OCI-LY7 (cell line): ENCODE measurements around the gene FAM120B. TPM values are rescaled to one million over a fixed set of nuclear protein-coding genes. Genes with fewer than 3 reads are reported as not detected.

Source experiments
- BruUV-seq: library from RNA; stranded (reverse); fragments of 400-500 nt; replicated peaks from 2 replicates; lab custom pipeline; 2021; lab: Mats Ljungman, UMichigan
- CTCF ChIA-PET: fragments of 300-600 bp; sonication (Branson Sonifier 250); formaldehyde crosslinking; loops from one replicate; lab custom pipeline; 2022; ENCODE audit warnings: antibody characterized with exemption; ENCODE audit not compliant: unreplicated experiment; lab: Charles Lee
- POLR2A ChIA-PET: fragments of 300-600 bp; sonication (Branson Sonifier 250); formaldehyde crosslinking; loops from one replicate; lab custom pipeline; 2022; ENCODE audit warnings: antibody characterized with exemption; lab: Charles Lee
- DNase-seq: peaks from one replicate; pipeline ENCODE4 v3.0.0-alpha.2; 2015; ENCODE audit warnings: low spot score
- H2AFZ ChIP-seq: fragments of 200-600 bp; sonication (generic), shearing (Covaris generic); 2 replicates; pipeline ENCODE4 v1.6.1; 2014; ENCODE audit warnings: mild to moderate bottlenecking, antibody characterized with exemption, low read length, moderate library complexity
- H3K27ac ChIP-seq: fragments of 200-600 bp; sonication (generic); 2 replicates; pipeline ENCODE4 v1.5.1; 2014; ENCODE audit warnings: mixed run types, low read depth, mild to moderate bottlenecking, moderate library complexity, low read length, inconsistent platforms; ENCODE audit not compliant: poor library complexity, severe bottlenecking
- H3K36me3 ChIP-seq: fragments of 200-600 bp; sonication (generic); 2 replicates; pipeline ENCODE4 v1.6.1; 2014; ENCODE audit warnings: mild to moderate bottlenecking, antibody characterized with exemption, low read length, moderate library complexity, mixed read lengths; ENCODE audit not compliant: insufficient read depth
- H3K4me1 ChIP-seq: fragments of 200-600 bp; sonication (generic); 2 replicates; pipeline ENCODE4 v1.5.1; 2014; ENCODE audit warnings: mild to moderate bottlenecking, low read length; ENCODE audit not compliant: insufficient read depth, poor library complexity, severe bottlenecking
- H3K4me2 ChIP-seq: fragments of 200-600 bp; sonication (generic); 2 replicates; pipeline ENCODE4 v1.6.1; 2014; ENCODE audit warnings: mild to moderate bottlenecking, low read length
- H3K4me3 ChIP-seq: fragments of 200-600 bp; sonication (generic); 2 replicates; pipeline ENCODE4 v1.5.1; 2014; ENCODE audit warnings: mild to moderate bottlenecking, low read depth, low read length; ENCODE audit not compliant: poor library complexity, severe bottlenecking
- H3K79me2 ChIP-seq: fragments of 200-600 bp; sonication (generic); 2 replicates; pipeline ENCODE4 v1.6.1; 2016; ENCODE audit warnings: low read depth, mild to moderate bottlenecking, low read length, moderate library complexity, mixed read lengths; ENCODE audit not compliant: insufficient read depth
- H3K9me2 ChIP-seq: fragments of 200-600 bp; sonication (generic); 2 replicates; pipeline ENCODE4 v1.6.1; 2016; ENCODE audit warnings: mild to moderate bottlenecking, low read length, mixed read lengths; ENCODE audit not compliant: insufficient read depth
- H3K9me3 ChIP-seq: fragments of 200-600 bp; sonication (generic); 2 replicates; pipeline ENCODE4 v1.6.1; 2014; ENCODE audit warnings: mild to moderate bottlenecking, mixed run types, low read length, mixed read lengths
- H4K20me1 ChIP-seq: fragments of 200-600 bp; sonication (generic); 2 replicates; pipeline ENCODE4 v1.6.1; 2014; ENCODE audit warnings: mild to moderate bottlenecking, antibody characterized with exemption, low read length, moderate library complexity, mixed read lengths; ENCODE audit not compliant: insufficient read depth
- CTCF ChIP-seq: fragments of 200-600 bp; sonication (generic); conservative IDR thresholded peaks from 2 replicates; pipeline ENCODE4 v1.5.1; 2014; ENCODE audit warnings: mild to moderate bottlenecking, antibody characterized with exemption, low read length, moderate library complexity, mixed read lengths
- EZH2phosphoT487 ChIP-seq: fragments of 200-600 bp; sonication (generic); IDR thresholded peaks from 2 replicates; pipeline ENCODE4 v1.6.1; 2018; ENCODE audit warnings: low read depth, borderline replicate concordance, mild to moderate bottlenecking, mixed run types, antibody characterized with exemption, low read length, moderate library complexity, mixed read lengths
- intact Hi-C: fragments of 100-400 bp; cut with micrococcal nuclease; formaldehyde crosslinking; loops from one replicate; pipeline ENCODE4 v1.10.0; 2022; ENCODE audit not compliant: unreplicated experiment
- total RNA-seq, 2 experiments: library from RNA; depleted of rRNA in 1 of 2; stranded (reverse); fragments of >200 nt in 1 of 2; shearing (Covaris generic) in 1 of 2; gene quantifications; 2 replicates each; pipeline ENCODE4 v1.2.3, GENCODE V29; 2014 to 2022

Gene FAM120B
- total RNA-seq, 2 experiments from 2014 or later, result 12.8 to 32.9 TPM

GRCh38 chr6:170312876-170313275 is 6.3 kb downstream of the FAM120B start:
- Histone ChIP-seq H3K79me2 (peaks cover 63% of the 10 kb centered on the region), H3K9me3 (no peaks in the 10 kb centered on the region), H3K4me3 (no peak overlapping the region), H3K36me3 (peaks cover 32% of the 10 kb centered on the region), H3K9me2 (no peaks in the 10 kb centered on the region), H3K4me1 (peaks cover 14% of the 10 kb centered on the region), H3K27ac (no peak overlapping the region), H4K20me1 (peaks cover 22% of the 10 kb centered on the region; the same call in 1 of the 2 replicates), H2AFZ (no peak overlapping the region), H3K4me2 (no peak overlapping the region)
- TF ChIP-seq EZH2phosphoT487, result no peak
- no peak for TF ChIP-seq CTCF
- POLR2A ChIA-PET, result no interaction called here
- intact Hi-C loops, result no loop called here
- CTCF ChIA-PET, result no interaction called here
- BruUV-seq, result no TSS peak
- DNase-seq, result no peak

GRCh38 chr6:170313716-170314295 is 7.2 kb downstream of the FAM120B start:
- peaks cover 33% of the 10 kb centered on the region for H3K36me3 ChIP-seq
- H2AFZ ChIP-seq, result no peak overlapping the region
- H3K4me1 ChIP-seq, result peaks cover 5% of the 10 kb centered on the region
- H3K4me2 ChIP-seq, result no peak overlapping the region
- no TSS peak for BruUV-seq
- no peak for TF ChIP-seq CTCF
- no peak for TF ChIP-seq EZH2phosphoT487
- no peaks in the 10 kb centered on the region for H3K9me2 ChIP-seq
- H3K4me3 ChIP-seq, result no peak overlapping the region
- ChIA-PET POLR2A (no interaction called here), CTCF (no interaction called here)
- H3K79me2 ChIP-seq, result peaks cover 54% of the 10 kb centered on the region
- no peak overlapping the region for H3K27ac ChIP-seq
- peaks cover 14% of the 10 kb centered on the region; the same call in 1 of the 2 replicates for H4K20me1 ChIP-seq
- intact Hi-C loops, result no loop called here
- H3K9me3 ChIP-seq, result no peaks in the 10 kb centered on the region
- no peak for DNase-seq

- Histone ChIP-seq H3K4me3 (no peak overlapping the region), H4K20me1 (peaks cover 13% of the 10 kb centered on the region; the same call in 1 of the 2 replicates), H3K9me2 (no peaks in the 10 kb centered on the region), H3K4me1 (no peaks in the 10 kb centered on the region), H3K36me3 (peaks cover 45% of the 10 kb centered on the region), H2AFZ (no peak overlapping the region), H3K4me2 (no peak overlapping the region), H3K27ac (no peak overlapping the region), H3K9me3 (no peaks in the 10 kb centered on the region), H3K79me2 (peaks cover 42% of the 10 kb centered on the region; the same call in 1 of the 2 replicates)
- no TSS peak for BruUV-seq
- TF ChIP-seq CTCF (no peak), EZH2phosphoT487 (no peak)
- POLR2A ChIA-PET, result no interaction called here
- no peak for DNase-seq
- intact Hi-C loops, result no loop called here
- CTCF ChIA-PET, result no interaction called here
Observed at GRCh38 chr6:170314983-170315382, 8.4 kb downstream of the FAM120B start.
